ENCODE data around the gene NUP133.

The NUP133 gene

DNA sequence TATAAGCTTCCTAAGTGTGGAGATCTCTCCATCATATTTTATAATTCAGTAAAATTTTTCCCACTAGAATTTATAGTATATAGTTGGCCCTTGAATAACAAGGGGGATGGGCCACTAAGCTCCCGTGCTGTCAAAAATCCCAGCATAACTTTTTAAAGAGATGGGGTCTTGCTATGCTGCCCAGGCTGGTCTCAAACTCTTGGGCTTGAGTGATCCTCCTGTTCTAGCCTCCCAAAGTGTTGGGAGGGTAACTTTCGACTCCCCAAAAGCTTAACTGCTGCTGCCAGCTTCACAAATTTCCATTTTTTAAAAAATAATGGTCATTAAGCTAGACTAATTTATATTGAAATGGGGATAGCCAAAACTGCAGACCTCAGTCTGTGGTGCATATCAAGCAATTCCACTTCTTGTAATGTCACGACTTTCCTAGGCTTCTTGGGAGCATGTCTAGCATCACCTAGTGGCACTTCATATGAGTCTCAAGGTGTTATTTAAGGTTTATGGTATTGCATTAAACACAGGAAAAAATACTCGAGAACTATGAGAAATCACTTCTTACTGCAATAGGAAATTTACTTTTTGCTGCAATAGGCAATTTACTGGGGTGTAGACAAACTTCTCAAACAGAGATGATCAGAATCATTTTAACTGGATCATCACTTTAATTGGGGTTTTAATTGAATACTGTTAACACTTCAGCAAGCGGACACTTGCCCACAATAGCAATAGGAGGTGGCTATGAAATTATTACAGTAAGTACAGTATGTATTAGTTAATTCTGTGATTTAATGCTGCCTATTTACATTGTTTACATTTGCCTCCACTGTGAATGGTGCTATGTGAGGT lies 55.0 kb downstream of the NUP133 start:
- DNase-seq (ENCODE audit: low read depth, low spot score) = no peak

DNA sequence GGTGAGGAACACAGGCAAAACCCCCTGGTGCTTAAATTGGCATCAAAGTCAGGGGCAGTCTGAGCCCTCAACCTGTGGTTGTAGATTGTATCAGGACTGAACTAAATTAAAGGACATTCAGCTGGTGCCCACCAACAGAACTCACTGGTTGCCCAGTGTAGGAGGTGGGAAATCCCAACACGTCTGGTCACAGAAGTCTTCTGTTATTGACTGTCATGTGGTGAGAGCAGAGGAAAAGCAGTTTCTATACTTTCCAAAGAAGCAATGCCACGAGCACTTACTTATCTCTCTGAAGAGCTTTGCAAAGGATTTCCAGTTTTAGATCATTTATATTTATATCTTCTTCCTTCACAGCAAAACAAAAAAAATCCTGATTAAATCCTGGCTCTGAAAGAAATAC lies 59.3 kb downstream of the NUP133 start:
- no peak for DNase-seq (ENCODE audit: low read depth, low spot score)

- DNase-seq (ENCODE audit: low read depth, low spot score) = no peak
Measured at GRCh38 chr1:229448354-229448753, 59.8 kb downstream of the NUP133 start.

- DNase-seq (ENCODE audit: low read depth, low spot score) = no peak
Measured at GRCh38 chr1:229447809-229448252, 60.3 kb downstream of the NUP133 start.

GRCh38 chr1:229445828-229446227 lies 62.3 kb downstream of the NUP133 start:
- DNase-seq (ENCODE audit: low read depth, low spot score) = no peak

DNA sequence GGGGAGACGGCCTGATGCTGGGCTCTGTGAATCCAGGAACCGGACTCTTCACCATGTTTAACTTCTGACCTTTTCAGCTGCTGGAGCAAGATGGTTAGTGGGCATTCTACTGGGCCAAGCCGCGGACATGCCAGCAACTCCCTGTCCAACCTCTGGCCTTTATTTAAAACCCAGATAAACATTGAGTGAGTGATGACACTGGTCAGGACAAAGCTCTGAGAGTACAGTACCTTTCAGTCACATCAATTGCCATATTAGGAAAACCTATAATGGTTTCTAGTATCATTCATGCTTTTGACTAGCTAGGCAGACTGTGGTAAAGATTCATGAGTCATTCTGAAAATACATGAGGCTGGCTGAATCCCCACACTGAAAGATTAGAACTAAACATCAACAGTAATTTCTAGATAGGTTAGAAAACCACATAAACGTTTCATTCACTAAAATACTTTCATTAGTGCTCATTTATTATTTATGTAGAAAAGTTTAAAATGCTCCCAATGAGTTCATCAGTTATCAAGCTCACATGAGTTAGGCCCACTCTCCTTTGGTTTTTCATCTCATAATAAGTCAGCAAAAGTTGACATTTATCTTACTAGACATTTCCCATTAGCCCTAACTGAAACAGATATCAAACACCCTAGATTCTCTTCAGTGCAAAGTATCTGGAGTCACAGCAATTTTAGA lies 67.1 kb downstream of the NUP133 start:
- no peak for DNase-seq (ENCODE audit: low read depth, low spot score)

GRCh38 chr1:229438021-229438420 lies 70.1 kb downstream of the NUP133 start:
- no peak for DNase-seq (ENCODE audit: low read depth, low spot score)

- DNase-seq (ENCODE audit: low read depth, low spot score) = no peak
Measured at GRCh38 chr1:229437443-229437842, 70.7 kb downstream of the NUP133 start.

GRCh38 chr1:229436201-229436600 lies 71.9 kb downstream of the NUP133 start:
- no peak for DNase-seq (ENCODE audit: low read depth, low spot score)

DNA sequence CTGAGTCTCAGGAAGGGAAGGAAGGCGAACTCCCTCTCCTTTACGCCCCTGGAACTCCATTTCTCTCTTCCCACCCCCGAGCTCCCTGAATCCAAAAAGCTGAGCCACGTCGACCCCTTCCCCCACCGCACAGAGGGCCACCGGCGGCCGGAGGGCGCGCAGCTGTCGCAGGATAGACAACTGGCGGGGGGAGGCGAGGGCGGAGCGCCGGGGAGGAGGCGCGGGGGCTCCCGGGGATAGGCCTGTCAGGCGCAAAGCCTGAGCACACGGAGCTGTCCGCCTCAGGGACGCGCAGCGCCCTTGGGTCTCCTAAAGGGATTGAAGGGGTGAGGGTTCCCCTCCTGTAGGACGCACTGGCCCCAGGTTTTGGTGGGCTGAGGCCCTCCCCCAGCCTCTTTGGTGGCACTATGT lies 73.5 kb downstream of the NUP133 start:
- DNase-seq (ENCODE audit: low read depth, low spot score) = no peak

DNA sequence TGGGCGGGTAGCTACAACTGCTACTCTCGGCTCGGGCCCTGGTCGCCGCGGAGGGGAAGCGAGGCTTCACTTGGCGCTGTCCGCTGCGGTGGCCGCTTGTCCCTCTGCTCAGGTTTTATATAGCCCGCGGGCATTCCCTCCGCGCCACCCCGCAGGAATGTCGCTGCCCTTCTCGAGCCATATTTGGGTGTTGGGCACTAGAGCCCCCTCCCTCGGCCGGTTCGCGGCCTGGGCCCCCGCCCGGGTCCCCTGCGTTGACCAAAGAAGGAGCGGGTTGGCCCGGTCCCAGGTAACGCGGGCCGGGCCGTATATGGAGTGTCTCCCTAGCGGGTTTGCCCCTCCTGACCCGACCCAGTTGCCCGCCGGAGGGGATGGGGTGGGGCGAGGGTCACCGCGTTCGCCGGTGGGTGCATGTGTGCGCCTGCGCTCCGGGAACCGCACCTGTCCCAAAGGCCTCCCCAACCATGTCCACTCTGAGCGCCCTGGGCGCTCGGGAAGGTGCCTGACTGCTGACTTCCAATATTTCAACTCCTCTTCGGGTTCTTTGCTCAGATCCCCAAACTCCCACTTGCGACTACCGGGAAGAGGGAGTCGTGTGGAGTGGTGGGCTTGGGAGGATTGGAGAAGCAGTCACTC lies 74.0 kb downstream of the NUP133 start, which contains the start of gene ACTA1:
Gene ACTA1 (minus strand): TSS at position 90 of the 636 bp plus-strand sequence. CDS start 979 bp downstream, outside the sequence.
- no peak for DNase-seq (ENCODE audit: low read depth, low spot score)

DNA sequence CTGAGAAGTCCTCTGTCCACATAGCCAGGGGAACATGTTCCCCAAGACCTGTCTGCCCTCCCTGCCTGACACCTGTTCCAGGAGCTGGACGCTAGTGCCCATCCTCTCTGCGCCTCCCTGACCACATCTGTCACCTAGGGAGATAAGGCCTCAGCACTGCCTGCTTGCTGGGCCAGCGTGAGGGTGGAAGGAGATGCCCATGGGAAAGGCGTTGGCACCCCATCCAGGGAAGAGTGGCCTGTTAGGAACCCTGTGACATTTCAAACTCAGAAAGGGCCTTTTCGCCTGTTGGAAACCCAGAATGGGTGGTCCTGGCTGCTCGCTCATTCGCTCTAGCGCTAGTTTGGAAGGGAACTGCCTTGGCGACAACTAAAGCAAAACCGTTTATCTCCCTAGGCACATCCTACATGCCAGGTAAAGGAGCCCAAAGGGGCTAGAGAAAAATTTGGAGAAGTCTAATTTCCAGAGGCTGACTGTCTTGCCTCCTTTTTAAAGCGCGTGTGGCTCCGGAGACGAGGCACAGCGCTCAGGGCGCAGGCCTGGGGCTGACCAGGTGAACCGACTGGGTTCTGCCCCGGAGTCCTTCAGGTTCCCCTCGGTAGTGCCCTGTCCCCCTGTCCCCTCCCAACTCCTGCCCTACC lies 74.7 kb downstream of the NUP133 start:
- no peak for DNase-seq (ENCODE audit: low read depth, low spot score)

- DNase-seq (ENCODE audit: low read depth, low spot score) = no peak
Measured at GRCh38 chr1:229432905-229433304, 75.2 kb downstream of the NUP133 start.

- no peak for DNase-seq (ENCODE audit: low read depth, low spot score)
Measured at GRCh38 chr1:229432116-229432461, 76.1 kb downstream of the NUP133 start.

GRCh38 chr1:229431284-229432115 lies 76.6 kb downstream of the NUP133 start:
- no peak for DNase-seq (ENCODE audit: low read depth, low spot score)

- DNase-seq (ENCODE audit: low read depth, low spot score) = no peak
Measured at GRCh38 chr1:229430761-229431283, 77.3 kb downstream of the NUP133 start.

- DNase-seq (ENCODE audit: low read depth, low spot score) = no peak
Measured at GRCh38 chr1:229428256-229428655, 79.9 kb downstream of the NUP133 start.

DNA sequence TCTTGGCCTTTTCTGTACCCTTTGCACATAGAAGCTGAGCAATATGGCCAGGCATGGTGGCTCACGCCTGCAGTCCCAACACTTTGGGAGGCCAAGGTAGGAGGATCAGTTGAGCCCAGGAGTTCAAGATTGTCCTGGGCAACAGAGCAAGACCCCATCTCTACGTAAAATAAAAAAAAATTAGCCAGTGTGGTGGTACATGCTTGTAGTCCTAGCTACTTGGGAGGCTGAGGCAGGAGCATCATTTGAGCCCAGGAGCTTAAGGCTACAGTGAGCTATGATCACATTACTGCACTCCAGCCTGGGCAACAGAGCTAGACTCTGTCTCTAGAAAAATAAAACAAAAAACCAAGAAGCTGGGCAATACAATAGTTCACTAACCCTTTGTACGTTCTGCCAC lies 80.6 kb downstream of the NUP133 start:
- DNase-seq (ENCODE audit: low read depth, low spot score) = no peak

DNA sequence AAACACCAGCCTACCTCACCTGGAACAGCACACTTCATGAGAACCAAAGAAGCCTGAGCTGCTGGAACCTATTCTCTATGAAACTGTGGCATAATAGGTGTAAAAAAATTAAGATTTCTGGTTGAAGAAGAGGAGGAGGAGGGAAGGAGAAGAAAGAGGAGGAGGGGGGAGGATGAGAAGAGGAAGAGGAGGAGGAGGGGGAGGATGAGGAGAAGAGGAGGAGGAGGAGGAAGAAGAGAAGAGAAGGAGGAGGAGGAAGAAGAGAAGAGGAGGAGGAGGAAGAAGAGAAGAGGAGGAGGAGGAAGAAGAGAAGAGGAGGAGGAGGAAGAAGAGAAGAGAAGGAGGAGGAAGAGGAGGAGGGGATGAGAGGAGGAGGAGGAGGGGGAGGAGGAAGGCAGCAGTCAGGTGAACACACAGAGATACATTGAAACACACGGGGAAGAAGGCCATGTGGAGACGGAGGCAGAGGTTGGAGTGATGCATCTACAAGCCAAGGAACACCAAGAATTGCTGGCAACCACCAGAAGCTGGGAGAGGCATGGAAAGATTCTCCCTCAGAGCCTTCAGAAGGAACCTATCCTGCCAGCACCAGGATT lies 82.5 kb downstream of the NUP133 start:
- DNase-seq (ENCODE audit: low read depth, low spot score) = no peak

- no peak for DNase-seq (ENCODE audit: low read depth, low spot score)
Measured at GRCh38 chr1:229420765-229421164, 87.4 kb downstream of the NUP133 start.
